HG02588 (cell line): ENCODE measurements around the gene MTRF1.

ENCODE experiments used
- ATAC-seq: cut with Tn5 transposase; IDR thresholded peaks from one replicate; pipeline ENCODE4 v1.9.1; 2021; ENCODE audit warnings: mild to moderate bottlenecking, moderate library complexity; ENCODE audit not compliant: unreplicated experiment

The MTRF1 gene, protein sequence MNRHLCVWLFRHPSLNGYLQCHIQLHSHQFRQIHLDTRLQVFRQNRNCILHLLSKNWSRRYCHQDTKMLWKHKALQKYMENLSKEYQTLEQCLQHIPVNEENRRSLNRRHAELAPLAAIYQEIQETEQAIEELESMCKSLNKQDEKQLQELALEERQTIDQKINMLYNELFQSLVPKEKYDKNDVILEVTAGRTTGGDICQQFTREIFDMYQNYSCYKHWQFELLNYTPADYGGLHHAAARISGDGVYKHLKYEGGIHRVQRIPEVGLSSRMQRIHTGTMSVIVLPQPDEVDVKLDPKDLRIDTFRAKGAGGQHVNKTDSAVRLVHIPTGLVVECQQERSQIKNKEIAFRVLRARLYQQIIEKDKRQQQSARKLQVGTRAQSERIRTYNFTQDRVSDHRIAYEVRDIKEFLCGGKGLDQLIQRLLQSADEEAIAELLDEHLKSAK

DNA sequence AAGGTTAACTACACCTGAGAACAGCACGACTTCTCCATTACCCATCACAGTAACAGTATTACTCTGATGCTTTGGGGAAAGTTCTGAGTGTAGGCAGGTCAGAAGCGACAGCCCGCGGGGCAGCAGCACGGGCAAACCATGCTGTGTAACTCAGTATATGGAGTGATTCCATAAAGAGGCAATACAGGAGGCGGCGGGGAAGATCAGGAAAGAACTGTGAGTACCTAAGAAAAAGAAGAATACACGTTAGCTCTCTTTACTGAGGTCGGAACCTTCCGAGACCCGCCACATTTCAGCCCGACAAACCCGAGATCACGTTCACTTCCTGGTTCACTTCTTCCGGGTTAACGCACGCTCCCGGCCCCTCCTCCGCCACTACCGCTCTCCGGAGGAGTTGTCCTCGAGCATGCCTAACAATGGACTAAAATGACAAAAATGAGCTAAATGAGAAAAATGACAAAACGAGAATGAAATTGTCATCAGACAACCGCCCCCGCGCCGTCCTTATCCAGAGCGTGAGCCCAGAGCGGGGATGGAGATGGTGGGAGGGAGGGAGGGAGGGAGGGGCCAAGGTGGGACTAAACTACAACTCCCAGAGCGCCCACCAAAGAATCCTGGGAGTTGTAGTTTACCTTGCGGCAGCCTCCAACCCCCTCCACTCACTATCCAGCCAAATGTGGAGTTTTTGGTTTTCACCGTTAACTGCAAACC, at the start of gene MTRF1:
TSS of gene MTRF1 (minus strand) at position 316 of the 711 bp plus-strand sequence. CDS start 2,669 bp downstream, outside the sequence.
- ATAC-seq: peak; percentile 95

DNA sequence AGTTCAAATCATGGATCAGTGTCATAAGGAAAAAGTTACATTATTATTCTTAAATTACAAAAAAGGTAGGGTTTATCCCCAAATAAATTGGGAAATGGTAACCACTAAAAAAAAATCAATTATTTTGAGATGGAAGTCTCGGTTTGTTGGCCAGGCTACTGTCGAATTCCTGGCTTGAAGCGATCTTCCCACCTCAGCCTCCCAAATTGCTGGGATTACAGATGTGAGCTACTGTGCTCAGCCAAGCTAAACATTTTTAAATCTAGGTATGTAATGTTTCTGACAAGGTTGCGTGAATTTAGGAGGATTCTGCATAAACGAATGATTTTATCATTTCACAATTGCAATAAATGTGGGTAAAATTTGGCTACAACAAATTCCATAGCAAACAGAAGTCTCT, 49.7 kb upstream of the MTRF1 start:
- ATAC-seq: no peak

DNA sequence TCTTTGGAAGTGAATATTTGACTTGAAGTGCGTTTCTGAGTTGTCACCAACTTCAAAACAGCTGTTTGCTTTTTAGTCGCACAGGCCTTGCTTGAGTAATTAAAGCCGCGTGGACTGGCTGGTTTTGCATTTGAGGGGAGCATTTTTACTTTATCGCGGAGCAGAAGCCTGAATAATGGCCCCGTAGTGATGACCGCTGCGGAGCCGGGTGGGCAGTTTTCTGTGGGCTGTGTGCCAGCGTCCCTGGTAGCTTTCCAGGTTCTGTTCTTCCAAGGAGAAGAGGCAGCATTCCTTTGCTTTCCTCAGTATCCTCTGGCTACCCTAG, 48.8 kb upstream of the MTRF1 start:
- no peak for ATAC-seq

DNA sequence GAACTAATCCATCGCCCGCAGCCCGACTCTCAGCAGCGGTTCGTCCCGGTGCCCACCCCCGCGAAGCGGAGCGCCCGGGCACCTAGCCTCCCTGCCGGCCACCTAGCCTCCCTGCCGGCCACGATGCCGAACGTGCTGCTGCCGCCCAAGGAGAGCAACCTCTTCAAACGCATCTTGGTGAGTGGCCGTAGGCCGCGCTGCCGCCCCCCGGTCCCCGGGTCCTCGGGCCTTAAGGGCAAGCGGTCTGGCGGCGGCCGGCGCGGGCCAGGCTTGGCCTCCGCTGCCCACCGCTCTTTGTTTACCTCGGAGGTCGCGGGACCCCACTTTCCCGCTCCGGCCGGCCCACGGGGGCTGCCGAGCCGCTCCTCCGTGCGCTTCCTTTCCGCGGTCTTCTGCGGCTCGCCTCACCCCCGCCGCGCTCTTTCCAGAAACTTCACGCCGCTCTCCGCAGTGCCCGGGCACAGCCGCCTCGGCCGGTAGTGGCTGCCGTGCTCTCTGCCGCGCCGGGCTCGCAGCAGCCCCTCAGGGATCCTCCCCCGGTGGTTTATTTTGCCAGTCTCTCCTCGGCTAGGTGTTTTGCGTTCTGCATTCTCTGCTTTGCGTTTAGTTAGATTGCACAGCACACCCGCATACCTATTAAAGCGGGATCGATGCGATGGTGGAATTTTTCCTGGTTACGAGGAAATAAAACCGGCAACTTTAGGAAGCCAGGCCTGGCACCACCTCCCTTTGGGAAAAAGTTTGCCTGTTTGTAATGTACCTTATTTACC, 48.2 kb upstream of the MTRF1 start:
- peak; percentile 62 for ATAC-seq

DNA sequence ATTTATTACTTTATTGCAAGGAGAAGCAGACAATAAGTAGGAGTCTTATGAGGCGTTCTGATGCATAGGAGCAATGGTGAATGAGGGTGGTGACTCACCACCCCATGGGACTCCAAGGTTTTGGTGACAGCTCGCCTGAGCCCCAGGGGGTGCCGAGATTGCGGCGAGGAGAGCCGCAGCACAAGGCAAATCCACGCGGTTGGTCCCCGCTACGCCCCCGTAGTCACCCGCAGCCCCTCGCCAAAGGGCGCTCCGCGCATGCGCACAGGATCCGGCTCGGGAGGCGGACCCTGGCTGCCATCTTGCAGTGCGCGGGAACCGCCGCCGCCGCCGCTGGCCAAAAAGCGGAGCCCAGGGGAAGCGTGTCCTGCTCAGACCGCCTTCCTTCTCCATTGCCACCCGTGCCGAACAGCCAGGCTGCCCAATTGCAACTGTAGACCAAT, 47.6 kb upstream of the MTRF1 start, which contains the start of gene NAA16:
TSS of gene NAA16 (plus strand) at position 305 of the 443 bp plus-strand sequence. CDS start 262 bp downstream, outside the sequence.
- peak; percentile 70 for ATAC-seq

DNA sequence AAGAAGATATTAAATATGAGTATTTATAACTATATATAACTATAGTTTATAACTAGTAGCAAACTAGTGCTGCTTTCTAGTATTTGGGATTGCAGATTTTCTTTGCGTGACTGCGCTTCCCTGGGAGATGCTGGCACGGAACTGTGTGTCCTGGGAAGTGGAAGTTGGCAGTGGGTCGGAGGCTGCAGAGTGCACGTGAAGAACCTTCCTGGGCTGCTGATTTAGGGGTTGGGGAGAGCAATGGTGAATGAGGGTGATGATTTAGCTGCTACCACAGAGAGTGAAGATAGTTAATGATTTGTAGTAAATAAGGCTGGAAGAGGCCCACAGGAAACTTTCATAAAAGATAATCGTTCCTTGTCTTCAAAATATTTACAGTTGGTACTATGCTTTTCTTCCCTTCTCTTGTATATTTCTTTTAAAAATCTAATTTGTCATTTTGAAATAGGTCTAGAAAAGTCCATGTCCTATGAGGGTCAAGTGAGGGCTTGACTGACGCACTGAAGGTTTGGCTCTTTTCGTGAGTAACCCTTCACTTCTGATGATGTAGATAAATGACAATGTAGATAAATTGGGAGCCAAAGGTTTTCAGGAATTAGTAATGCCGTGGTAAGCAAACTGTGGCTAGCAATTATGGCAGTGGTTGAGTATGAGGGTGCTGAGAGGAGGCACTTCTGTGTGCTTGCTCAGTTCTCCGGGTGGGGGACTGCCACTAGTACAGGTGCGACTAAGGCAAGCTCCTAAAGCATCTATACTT, 44.7 kb upstream of the MTRF1 start:
- no peak for ATAC-seq

DNA sequence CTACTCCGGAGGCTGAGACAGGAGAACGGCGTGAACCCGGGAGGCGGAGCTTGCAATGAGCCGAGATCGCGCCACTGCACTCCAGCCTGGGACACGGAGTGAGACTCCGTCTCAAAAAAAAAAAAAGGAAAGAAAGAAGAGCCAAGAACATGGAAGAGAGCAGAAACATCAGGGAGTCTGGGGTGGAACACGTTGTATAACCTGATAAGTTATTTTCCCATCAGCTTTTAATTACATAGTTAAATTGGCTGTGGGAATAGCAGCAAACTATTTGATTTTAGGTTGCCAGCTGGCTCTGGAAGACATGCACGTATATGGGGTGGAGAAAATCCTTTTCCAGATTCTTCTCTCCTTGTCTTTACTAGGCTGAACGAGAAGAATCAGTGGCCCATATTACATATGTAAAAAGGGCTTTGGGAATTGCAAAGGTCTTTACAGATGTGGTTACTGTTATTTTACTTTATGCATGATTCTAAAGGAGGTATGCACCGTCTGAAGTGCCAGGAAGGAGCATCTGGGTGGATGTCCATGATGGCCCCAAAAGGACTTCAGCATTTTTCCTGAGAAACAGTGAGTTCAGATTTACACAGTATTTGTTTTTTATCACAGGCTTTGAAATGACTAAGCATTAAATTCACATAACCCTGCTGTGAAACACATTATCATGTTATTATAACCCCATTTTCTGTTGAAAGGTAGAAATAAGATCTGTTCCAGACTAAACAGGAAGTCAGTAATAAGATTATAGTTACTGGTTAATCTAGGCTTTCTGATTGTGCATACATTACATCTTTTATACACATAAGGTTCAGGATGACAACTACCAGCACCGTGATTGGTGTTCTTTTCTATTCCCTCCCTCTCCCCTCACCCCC, 43.1 kb upstream of the MTRF1 start:
- no peak for ATAC-seq

DNA sequence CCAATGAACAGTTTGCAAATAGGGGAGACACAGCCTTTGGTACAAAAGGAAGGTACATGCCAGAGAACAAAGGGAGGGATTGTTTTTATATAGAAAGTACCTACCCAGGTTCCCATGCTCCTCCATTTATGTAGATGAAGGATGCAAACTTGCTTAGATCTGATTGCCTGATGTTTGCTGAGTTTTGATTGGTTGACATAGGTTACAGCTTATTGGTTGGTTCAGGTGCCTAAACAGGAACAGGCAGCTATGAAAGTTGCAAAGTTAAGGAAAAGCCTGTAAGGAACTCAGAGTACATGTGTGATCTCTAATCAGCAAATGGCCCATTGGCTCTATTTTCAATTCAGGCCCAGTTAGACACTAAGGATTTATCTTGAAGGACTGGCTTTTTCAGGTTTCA, 41.2 kb upstream of the MTRF1 start:
- ATAC-seq: no peak

DNA sequence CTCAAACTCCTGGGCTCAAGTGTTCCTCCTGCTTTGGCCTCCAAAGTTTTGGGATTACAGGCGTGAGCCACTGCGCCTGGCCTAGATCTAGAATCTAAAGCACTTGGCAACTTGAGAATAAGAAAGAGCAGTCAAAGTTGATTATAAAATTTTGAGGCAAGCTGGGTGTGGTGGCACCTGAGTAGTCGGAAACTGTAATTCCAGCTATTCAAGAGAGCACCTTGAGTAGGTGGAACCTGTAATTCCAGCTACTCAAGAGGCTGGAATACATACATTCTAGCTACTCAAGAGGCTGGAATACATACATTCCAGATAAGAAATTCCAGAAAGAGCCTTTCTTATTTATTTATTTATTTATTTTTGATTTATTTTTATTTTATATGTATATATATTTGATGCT, 39.4 kb upstream of the MTRF1 start:
- ATAC-seq: no peak

DNA sequence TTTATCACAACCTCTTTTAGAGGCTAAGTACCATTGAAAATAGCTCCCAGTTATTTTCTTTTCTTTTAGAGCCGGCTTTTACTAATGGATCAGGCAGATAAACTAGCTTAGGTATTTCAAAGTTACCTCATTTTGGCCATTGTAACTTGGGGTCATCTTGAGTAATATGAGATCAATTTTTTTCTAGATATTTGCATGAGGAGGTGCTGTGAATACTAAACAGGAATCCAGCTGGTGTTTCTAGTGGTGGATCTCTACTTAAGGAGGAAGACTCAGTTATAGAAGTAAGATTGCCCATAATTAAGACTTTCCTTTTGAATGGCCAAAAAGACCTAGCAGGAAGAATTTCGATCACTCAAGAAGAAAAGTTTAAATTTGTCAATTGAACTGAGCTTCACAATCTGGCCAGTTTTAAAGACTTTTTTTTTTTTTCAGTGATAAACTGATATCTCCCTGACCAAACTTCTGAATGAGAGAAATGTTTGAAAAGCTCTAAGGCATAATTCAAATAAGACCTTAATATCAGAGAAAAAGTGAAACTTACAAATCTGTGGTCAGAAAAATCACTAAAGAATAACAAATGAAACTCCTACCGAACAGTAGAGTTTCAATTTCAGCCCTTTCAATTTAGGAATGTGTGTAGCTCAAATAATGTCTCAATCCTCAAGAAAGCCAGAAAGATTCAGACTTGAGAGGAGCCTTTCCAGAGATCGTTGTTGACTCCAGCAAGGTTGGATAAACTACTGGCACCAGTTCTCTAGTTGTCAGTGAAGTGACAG, 36.1 kb upstream of the MTRF1 start:
- no peak for ATAC-seq

DNA sequence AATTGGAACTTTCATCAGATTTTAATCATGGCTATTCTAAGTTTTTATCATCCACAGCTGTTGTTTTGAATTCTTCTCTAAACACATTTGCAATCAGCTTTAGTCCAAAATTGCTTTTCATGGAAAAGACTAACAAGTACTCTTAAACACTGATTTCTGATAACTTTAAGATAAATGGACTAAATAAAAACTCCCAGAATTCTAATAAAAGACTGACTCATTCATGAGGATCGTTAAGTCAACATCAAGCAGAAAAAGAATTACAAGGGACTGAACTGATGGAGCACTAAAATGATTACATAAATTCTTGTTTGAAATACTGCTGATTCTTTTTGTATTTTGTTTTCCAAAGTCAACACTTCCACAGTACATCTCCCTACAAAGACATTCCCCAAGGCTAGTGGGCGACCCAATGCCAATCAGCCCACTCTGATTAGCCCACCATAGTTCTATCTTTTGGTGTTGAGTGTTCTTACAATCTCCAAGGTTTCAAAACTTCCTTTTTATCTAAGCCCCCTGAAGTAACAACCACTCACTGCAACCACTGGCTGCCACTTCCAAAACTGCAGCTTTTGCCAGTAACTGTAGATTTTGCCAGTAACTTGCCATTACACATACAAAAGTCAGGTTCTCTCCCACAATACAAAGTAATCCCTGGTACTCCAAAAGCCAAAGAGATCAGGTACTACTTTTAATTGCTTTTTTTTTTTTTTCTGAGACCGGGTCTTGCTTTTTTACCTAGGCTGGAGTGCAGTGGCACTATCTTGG, 33.7 kb upstream of the MTRF1 start:
- ATAC-seq: no peak

DNA sequence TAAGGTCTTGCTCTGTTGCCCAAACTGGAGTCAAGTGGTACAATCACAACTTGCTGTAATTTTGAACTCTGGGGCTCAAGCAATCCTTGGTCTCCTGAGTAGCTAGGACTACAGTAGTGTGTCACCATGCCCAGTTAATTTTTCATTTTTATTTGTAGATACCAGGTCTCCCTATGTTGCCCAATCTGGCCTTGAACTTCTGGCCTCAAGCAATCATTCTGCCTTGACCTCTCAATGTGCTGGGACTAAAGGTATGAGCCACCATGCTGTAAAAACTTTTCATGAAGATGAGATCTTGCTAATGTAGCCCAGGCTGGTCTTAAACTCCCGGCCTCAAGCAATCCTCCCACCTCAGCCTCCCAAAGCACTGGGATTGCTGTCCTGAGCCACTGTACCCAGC, 32.6 kb upstream of the MTRF1 start:
- ATAC-seq: no peak

DNA sequence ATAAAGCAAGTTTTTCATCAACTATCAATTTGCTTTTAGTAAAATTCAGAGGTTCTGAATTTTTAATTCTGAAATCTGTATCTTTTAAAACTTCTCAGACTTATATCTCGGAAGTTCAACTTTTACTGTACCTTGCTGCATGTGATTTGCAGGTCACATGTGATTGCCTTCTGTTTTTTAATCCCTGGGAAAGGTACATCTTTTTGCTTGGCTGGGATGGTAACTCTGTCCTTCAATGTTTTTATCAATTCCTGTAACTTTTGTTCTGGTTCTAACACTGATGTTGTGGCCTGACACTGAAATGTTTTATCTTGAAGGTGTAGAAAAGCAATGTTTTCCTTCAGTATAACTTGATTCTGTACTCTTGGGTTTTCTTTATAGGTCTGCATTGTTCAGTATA, 31.5 kb upstream of the MTRF1 start:
- no peak for ATAC-seq

DNA sequence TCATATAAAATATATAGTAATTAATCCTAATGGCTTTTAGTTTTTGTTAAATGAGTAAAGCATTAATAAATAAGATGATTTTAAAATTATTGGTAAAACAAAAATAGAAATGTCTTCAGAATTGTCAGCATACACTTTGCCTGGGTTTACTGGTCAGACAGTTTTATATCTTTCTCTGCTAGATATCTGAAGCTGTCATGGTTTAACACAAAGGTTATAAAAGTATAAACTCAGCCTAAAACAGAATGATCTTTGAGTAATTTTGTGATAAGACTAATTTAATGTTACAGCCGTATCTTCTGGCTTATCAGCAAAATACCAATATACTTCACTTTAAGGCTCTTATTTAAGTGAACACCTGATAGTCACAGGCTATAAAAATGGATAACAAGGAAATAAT, 29.9 kb upstream of the MTRF1 start:
- ATAC-seq: no peak

DNA sequence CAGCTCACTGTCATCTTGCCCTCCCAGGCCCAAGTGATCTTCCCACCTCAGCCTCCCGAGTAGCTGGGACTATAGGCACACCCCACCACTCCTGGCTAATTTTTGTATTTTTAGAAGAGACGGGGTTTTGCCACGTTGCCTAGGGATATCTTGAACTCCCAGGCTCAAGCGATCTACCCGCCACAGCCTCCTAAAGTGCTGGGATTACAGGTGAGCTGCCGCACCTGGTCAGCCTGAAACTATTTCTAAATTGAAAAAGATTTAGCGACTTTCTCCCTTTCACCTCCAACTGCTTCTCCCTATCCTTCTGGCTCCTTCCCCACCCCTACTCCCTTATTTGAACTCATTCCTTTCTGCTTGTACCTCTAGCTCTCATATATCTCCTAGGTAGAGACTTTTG, 27.9 kb upstream of the MTRF1 start:
- no peak for ATAC-seq

DNA sequence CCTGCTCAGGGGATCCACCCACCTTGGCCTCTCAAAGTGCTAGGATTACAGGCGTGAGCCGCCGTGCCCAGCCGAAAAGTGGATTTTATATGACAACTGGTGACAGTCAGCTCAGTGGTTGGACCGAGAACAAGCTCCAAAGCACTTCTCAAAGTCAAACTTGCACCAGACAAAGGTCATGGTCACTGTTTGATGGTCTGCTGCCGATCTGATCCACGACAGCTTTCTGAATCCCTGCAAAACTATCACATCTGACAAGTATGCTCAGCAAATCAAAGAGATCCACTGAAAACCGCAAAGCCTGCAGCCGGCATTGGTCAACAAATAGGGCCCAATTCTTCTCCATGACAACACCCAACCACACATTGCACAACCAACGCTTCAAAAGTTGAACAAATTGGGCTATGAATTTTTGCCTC, 26.1 kb upstream of the MTRF1 start:
- no peak for ATAC-seq

DNA sequence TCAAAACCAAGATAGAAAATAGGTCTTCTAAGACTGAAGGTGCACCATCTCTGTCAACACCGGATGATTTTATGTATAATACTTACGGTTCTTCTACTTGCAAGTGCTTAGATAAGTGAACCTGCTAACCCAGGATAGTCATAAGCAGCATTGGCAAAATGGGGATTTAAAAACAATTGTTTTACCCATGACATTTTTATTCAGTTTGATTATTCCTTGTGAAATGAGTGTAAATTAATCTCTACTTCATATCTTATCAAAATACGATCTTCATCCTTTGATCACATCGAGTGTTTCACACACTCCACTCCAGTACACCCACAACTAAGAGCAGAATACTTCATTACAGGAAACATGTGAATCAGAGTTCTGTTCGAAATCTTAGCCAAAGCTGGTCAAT, 23.0 kb upstream of the MTRF1 start:
- no peak for ATAC-seq
